GOT3 (cell line): ENCODE measurements around the gene SNRPE.

ENCODE experiments used
- DNase-seq: peaks from one replicate; lab custom pipeline; 2025; ENCODE audit warnings: mixed read lengths; lab: John Stamatoyannopoulos, UW

The SNRPE gene

GRCh38 chr1:203880606-203881005 lies 19.2 kb downstream of the SNRPE start:
- no peak for DNase-seq

- no peak for DNase-seq
Observed at GRCh38 chr1:203888807-203889251, 27.4 kb downstream of the SNRPE start.

- no peak for DNase-seq
Observed at GRCh38 chr1:203891950-203892349, 30.6 kb downstream of the SNRPE start.

- DNase-seq: no peak
Observed at GRCh38 chr1:203898458-203899352, 37.3 kb downstream of the SNRPE start.

GRCh38 chr1:203899353-203899716 lies 37.9 kb downstream of the SNRPE start:
- DNase-seq: no peak

GRCh38 chr1:203899869-203900714 lies 38.7 kb downstream of the SNRPE start:
- DNase-seq: no peak

- no peak for DNase-seq
Observed at GRCh38 chr1:203901581-203901980, 40.2 kb downstream of the SNRPE start.

- no peak for DNase-seq
Observed at GRCh38 chr1:203905275-203905674, 43.9 kb downstream of the SNRPE start.

GRCh38 chr1:203906932-203907331 lies 45.5 kb downstream of the SNRPE start:
- DNase-seq: no peak

GRCh38 chr1:203907901-203908300 lies 46.5 kb downstream of the SNRPE start:
- no peak for DNase-seq

GRCh38 chr1:203911806-203912205 lies 50.4 kb downstream of the SNRPE start:
- no peak for DNase-seq

GRCh38 chr1:203913073-203913521 lies 51.7 kb downstream of the SNRPE start:
- no peak for DNase-seq

- DNase-seq: no peak
Observed at GRCh38 chr1:203914292-203914691, 52.9 kb downstream of the SNRPE start.

- DNase-seq: no peak
Observed at GRCh38 chr1:203915811-203916210, 54.4 kb downstream of the SNRPE start.

- DNase-seq: no peak
Observed at GRCh38 chr1:203916756-203917155, 55.4 kb downstream of the SNRPE start.
